ENCODE data around the gene MORC2.

- TF ChIP-seq CTCF (conservative IDR thresholded peaks at IDR 0.05; ENCODE audit: low read length) = no peak
- TF ChIP-seq EZH2phosphoT487 (IDR thresholded peaks at IDR 0.05; ENCODE audit: borderline replicate concordance, low read depth, low read length) = no peak
Observed at GRCh38 chr22:30882184-30882717, 86.3 kb downstream of the MORC2 start.
